Activated naive CD4-positive, alpha-beta T cell (primary cell): ENCODE results near the gene PCSK9.
"Not testable (repeated sequence)": the region's sequence is repeated elsewhere in the genome, so short reads cannot be mapped to it uniquely, and the experiment has no call there.

Source experiments
- DNase-seq, 4 experiments: peaks; one replicate each; lab custom pipeline; 2025; lab: John Stamatoyannopoulos, UW

Gene PCSK9

GRCh38 chr1:55010194-55010886 lies 29.0 kb upstream of the PCSK9 start:
- DNase-seq: no peak

GRCh38 chr1:55010887-55011217 lies 28.5 kb upstream of the PCSK9 start:
- no peak for DNase-seq

- no peak for DNase-seq
These were observed 26.7 kb upstream of the PCSK9 start for GRCh38 chr1:55012661-55013060.

- DNase-seq: no peak
These were observed 24.2 kb upstream of the PCSK9 start for GRCh38 chr1:55015123-55015522.

GRCh38 chr1:55015731-55016620 lies 23.4 kb upstream of the PCSK9 start:
- DNase-seq: no peak

- no peak for DNase-seq
These were observed 21.0 kb upstream of the PCSK9 start for GRCh38 chr1:55018395-55018794.

- peak; percentile 27 to 51 (median 34) for DNase-seq
These were observed 17.3 kb upstream of the PCSK9 start for GRCh38 chr1:55021942-55022546.

- not testable (repeated sequence) for DNase-seq
These were observed 15.2 kb upstream of the PCSK9 start for GRCh38 chr1:55024163-55024562.

GRCh38 chr1:55026682-55027081 lies 12.7 kb upstream of the PCSK9 start:
- DNase-seq: not testable (repeated sequence)

- DNase-seq: not testable (repeated sequence)
These were observed 8.2 kb upstream of the PCSK9 start for GRCh38 chr1:55031098-55031497.

- DNase-seq: no peak
These were observed 6.1 kb upstream of the PCSK9 start for GRCh38 chr1:55033265-55033614.

GRCh38 chr1:55034476-55035133 lies 4.7 kb upstream of the PCSK9 start:
- DNase-seq: no peak

GRCh38 chr1:55035904-55036303 lies 3.4 kb upstream of the PCSK9 start:
- no peak for DNase-seq

GRCh38 chr1:55037733-55038551 lies 1.4 kb upstream of the PCSK9 start:
- DNase-seq: no peak

- no peak for DNase-seq
These were observed 853 bp upstream of the PCSK9 start for GRCh38 chr1:55038552-55038838.

GRCh38 chr1:55038974-55039341 lies 390 bp upstream of the PCSK9 start:
- DNase-seq: no peak

- DNase-seq: no peak
These were observed 960 bp downstream of the PCSK9 start for GRCh38 chr1:55040083-55040932.

- no peak for DNase-seq
These were observed 1.7 kb downstream of the PCSK9 start for GRCh38 chr1:55040933-55041494.

GRCh38 chr1:55041613-55042012 lies 2.3 kb downstream of the PCSK9 start:
- no peak for DNase-seq

GRCh38 chr1:55043011-55043410 lies 3.7 kb downstream of the PCSK9 start:
- DNase-seq: no peak

- DNase-seq: no peak
These were observed 4.4 kb downstream of the PCSK9 start for GRCh38 chr1:55043726-55044125.
